ENCODE data around the gene RAD51B. TPM values are rescaled to one million over a fixed set of nuclear protein-coding genes. Genes with fewer than 3 reads are reported as not detected.

RAD51B gene
- total RNA-seq, 4 donors from 2014 or later: 14.0 to 16.4 (median 14.8) TPM

- WGBS, 2 donors: 89 to 92% methylated on average over 7 of the region's 7 CpGs
- no peaks in the 10 kb centered on the region for H3K27me3 ChIP-seq
- H3K4me3 ChIP-seq (replicated peaks in 1 of 3): no peak overlapping the region
- no peaks in the 10 kb centered on the region for H3K9me3 ChIP-seq
- TF ChIP-seq POLR2A (IDR thresholded peaks at IDR 0.05) (no peak), CTCF (IDR thresholded peaks at IDR 0.05) (no peak)
- intact Hi-C loops (cut with DNase I): no loop called here
- no peak overlapping the region for H3K27ac ChIP-seq
- H3K36me3 ChIP-seq: no peaks in the 10 kb centered on the region
- H3K4me1 ChIP-seq: no peaks in the 10 kb centered on the region
- DNase-seq: no peak
Measured at GRCh38 chr14:68714991-68715924, 895.7 kb downstream of the RAD51B start.

GRCh38 chr14:68716698-68717097 lies 897.1 kb downstream of the RAD51B start:
- Histone ChIP-seq H3K4me3 (replicated peaks in 1 of 3) (no peak overlapping the region), H3K27me3 (no peaks in the 10 kb centered on the region), H3K27ac (no peak overlapping the region), H3K4me1 (no peaks in the 10 kb centered on the region), H3K36me3 (no peaks in the 10 kb centered on the region), H3K9me3 (no peaks in the 10 kb centered on the region)
- WGBS, 2 donors: 89 to 98% methylated on average over 4 of the region's 4 CpGs
- intact Hi-C loops (cut with DNase I): no loop called here
- no peak for TF ChIP-seq POLR2A (IDR thresholded peaks at IDR 0.05)
- TF ChIP-seq CTCF (IDR thresholded peaks at IDR 0.05): no peak
- DNase-seq: no peak

- intact Hi-C loops (cut with DNase I): no loop called here
- Histone ChIP-seq H3K36me3 (no peaks in the 10 kb centered on the region), H3K27ac (no peak overlapping the region), H3K27me3 (no peaks in the 10 kb centered on the region), H3K4me3 (replicated peaks in 1 of 3) (no peak overlapping the region), H3K4me1 (no peaks in the 10 kb centered on the region), H3K9me3 (no peaks in the 10 kb centered on the region)
- 88 to 94% methylated on average over 8 of the region's 8 CpGs for WGBS, 2 donors
- no peak for DNase-seq
- no peak for TF ChIP-seq POLR2A (IDR thresholded peaks at IDR 0.05)
- peak in 1 of 6 experiments; percentile 6 for TF ChIP-seq CTCF (IDR thresholded peaks at IDR 0.05)
Measured at GRCh38 chr14:68718023-68718990, 898.7 kb downstream of the RAD51B start.

- no peaks in the 10 kb centered on the region for H3K36me3 ChIP-seq
- no peaks in the 10 kb centered on the region for H3K4me1 ChIP-seq
- 93 to 94% methylated on average over 5 of the region's 5 CpGs for WGBS, 2 donors
- no peak overlapping the region for H3K27ac ChIP-seq
- H3K27me3 ChIP-seq: no peaks in the 10 kb centered on the region
- DNase-seq: no peak
- intact Hi-C loops (cut with DNase I): no loop called here
- no peaks in the 10 kb centered on the region for H3K9me3 ChIP-seq
- no peak overlapping the region for H3K4me3 ChIP-seq (replicated peaks in 1 of 3)
- TF ChIP-seq CTCF (IDR thresholded peaks at IDR 0.05): no peak
- TF ChIP-seq POLR2A (IDR thresholded peaks at IDR 0.05): no peak
Measured at GRCh38 chr14:68719634-68720384, 900.2 kb downstream of the RAD51B start.

Measured in thyroid gland (tissue), 4 donors.